ENCODE results near the gene APOL2. TPM values are rescaled to one million over a fixed set of nuclear protein-coding genes. Genes with fewer than 3 reads are reported as not detected.

APOL2 gene
- total and polyA plus RNA-seq, 3 donors from 2014 or later, result 16.6 to 34.5 (median 19.5) TPM

DNA sequence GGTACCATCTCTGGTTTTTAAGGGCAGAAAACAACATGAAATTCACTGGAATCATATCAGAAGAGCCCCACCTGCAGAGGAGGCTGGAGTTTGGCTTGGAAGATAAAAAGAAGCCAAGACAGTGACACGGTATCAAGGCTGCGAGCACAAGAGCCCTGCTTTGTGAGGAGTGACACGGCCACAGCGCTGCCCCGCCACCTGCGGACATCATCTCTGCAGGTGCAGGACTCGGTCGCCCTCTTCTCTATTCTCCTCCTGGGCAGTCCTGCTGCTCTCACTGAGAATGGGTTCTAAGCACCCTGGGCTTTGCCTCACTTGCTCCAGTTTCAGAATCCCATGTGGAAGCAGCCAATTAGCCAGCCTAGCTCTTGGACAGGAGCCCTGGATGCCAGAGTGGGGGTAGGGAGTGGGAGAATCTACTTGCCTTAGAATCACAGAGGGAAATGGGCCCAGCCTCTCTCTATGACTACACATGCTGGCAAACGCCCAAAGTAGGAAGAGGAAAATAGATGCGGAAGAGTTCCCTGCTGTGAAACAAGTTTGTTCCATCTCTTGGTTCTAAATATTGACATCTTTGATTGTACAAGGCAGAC lies 54.8 kb downstream of the APOL2 start:
- WGBS, 2 donors, result 72 to 77% methylated on average over 10 of the region's 10 CpGs
- H3K4me3 ChIP-seq, result no peak overlapping the region
- H3K27me3 ChIP-seq, result no peaks in the 10 kb centered on the region
- DNase-seq, result no peak
- H3K4me1 ChIP-seq, result no peaks in the 10 kb centered on the region
- no peak overlapping the region for H3K27ac ChIP-seq
- TF ChIP-seq POLR2A (IDR thresholded peaks at IDR 0.05), result no peak
- TF ChIP-seq, protein P1, sequence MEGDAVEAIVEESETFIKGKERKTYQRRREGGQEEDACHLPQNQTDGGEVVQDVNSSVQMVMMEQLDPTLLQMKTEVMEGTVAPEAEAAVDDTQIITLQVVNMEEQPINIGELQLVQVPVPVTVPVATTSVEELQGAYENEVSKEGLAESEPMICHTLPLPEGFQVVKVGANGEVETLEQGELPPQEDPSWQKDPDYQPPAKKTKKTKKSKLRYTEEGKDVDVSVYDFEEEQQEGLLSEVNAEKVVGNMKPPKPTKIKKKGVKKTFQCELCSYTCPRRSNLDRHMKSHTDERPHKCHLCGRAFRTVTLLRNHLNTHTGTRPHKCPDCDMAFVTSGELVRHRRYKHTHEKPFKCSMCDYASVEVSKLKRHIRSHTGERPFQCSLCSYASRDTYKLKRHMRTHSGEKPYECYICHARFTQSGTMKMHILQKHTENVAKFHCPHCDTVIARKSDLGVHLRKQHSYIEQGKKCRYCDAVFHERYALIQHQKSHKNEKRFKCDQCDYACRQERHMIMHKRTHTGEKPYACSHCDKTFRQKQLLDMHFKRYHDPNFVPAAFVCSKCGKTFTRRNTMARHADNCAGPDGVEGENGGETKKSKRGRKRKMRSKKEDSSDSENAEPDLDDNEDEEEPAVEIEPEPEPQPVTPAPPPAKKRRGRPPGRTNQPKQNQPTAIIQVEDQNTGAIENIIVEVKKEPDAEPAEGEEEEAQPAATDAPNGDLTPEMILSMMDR (IDR thresholded peaks at IDR 0.05), result no peak
- intact Hi-C loops (cut with DNase I; ENCODE audit: low total_unique reads), result loop anchor here (5.0 kb wide), 1 partner anchor 37 kb away; no protein-coding TSS in a partner anchor
- no peaks in the 10 kb centered on the region for H3K9me3 ChIP-seq
- no peaks in the 10 kb centered on the region for H3K36me3 ChIP-seq (ENCODE audit: low read depth, missing control alignments)

DNA sequence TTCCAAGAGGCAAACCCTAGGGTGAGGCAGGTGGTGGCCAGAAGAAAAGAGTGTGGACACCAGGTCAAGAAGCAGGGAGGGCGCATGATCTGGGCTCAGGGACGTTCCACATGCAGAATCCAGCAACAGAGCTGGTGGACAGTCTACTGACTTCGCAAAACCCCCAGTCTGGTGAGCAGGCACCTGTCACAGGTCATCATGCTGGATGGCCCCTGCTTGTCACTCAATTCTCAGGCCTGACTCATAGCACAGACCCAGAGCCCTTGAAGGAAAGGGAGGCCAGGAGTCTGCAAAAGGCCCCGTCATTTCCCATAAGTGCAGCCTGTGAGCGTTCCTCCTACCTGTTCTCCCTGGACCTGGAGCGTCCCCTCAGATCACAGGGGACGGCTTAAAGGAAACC lies 55.9 kb downstream of the APOL2 start:
- WGBS, 2 donors, result 95 to 96% methylated on average over 7 of the region's 7 CpGs
- H3K4me3 ChIP-seq, result no peak overlapping the region
- no peaks in the 10 kb centered on the region for H3K27me3 ChIP-seq
- no peak overlapping the region for H3K27ac ChIP-seq
- intact Hi-C loops (cut with DNase I; ENCODE audit: low total_unique reads), result loop anchor here (5.0 kb wide), 1 partner anchor 36 kb away; no protein-coding TSS in a partner anchor
- H3K4me1 ChIP-seq, result no peaks in the 10 kb centered on the region
- H3K36me3 ChIP-seq (ENCODE audit: low read depth, missing control alignments), result no peaks in the 10 kb centered on the region
- TF ChIP-seq POLR2A (IDR thresholded peaks at IDR 0.05), result no peak
- TF ChIP-seq, protein P1 (IDR thresholded peaks at IDR 0.05), result no peak
- no peak for DNase-seq
- H3K9me3 ChIP-seq, result no peaks in the 10 kb centered on the region

GRCh38 chr22:36182857-36183256 lies 56.5 kb downstream of the APOL2 start:
- WGBS, 2 donors, result 94 to 95% methylated on average over 6 of the region's 6 CpGs
- TF ChIP-seq, protein P1 (IDR thresholded peaks at IDR 0.05), result no peak
- TF ChIP-seq POLR2A (IDR thresholded peaks at IDR 0.05), result no peak
- intact Hi-C loops (cut with DNase I; ENCODE audit: low total_unique reads), result loop anchor here (5.0 kb wide), 1 partner anchor 36 kb away; no protein-coding TSS in a partner anchor

GRCh38 chr22:36182056-36182455 lies 57.3 kb downstream of the APOL2 start:
- intact Hi-C loops (cut with DNase I; ENCODE audit: low total_unique reads), result loop anchor here (5.0 kb wide), 1 partner anchor 35 kb away; no protein-coding TSS in a partner anchor
- no peak for DNase-seq

More at GRCh38 chr22:36182857-36183256, 56.5 kb downstream of the APOL2 start:
- no peak for DNase-seq
- Histone ChIP-seq H3K9me3 (no peaks in the 10 kb centered on the region), H3K27me3 (no peaks in the 10 kb centered on the region), H3K4me1 (no peaks in the 10 kb centered on the region), H3K27ac (no peak overlapping the region), H3K4me3 (no peak overlapping the region), H3K36me3 (ENCODE audit: low read depth, missing control alignments) (no peaks in the 10 kb centered on the region)

More at GRCh38 chr22:36182056-36182455, 57.3 kb downstream of the APOL2 start:
- TF ChIP-seq, protein P1 (IDR thresholded peaks at IDR 0.05), result no peak
- TF ChIP-seq POLR2A (IDR thresholded peaks at IDR 0.05), result no peak
- WGBS, 2 donors, result 80 to 87% methylated on average over 7 of the region's 7 CpGs
- Histone ChIP-seq H3K9me3 (no peaks in the 10 kb centered on the region), H3K4me3 (no peak overlapping the region), H3K27me3 (no peaks in the 10 kb centered on the region), H3K36me3 (ENCODE audit: low read depth, missing control alignments) (no peaks in the 10 kb centered on the region), H3K27ac (no peak overlapping the region), H3K4me1 (no peaks in the 10 kb centered on the region)
